ENCODE measurements around the gene PLD4.

Gene PLD4

DNA sequence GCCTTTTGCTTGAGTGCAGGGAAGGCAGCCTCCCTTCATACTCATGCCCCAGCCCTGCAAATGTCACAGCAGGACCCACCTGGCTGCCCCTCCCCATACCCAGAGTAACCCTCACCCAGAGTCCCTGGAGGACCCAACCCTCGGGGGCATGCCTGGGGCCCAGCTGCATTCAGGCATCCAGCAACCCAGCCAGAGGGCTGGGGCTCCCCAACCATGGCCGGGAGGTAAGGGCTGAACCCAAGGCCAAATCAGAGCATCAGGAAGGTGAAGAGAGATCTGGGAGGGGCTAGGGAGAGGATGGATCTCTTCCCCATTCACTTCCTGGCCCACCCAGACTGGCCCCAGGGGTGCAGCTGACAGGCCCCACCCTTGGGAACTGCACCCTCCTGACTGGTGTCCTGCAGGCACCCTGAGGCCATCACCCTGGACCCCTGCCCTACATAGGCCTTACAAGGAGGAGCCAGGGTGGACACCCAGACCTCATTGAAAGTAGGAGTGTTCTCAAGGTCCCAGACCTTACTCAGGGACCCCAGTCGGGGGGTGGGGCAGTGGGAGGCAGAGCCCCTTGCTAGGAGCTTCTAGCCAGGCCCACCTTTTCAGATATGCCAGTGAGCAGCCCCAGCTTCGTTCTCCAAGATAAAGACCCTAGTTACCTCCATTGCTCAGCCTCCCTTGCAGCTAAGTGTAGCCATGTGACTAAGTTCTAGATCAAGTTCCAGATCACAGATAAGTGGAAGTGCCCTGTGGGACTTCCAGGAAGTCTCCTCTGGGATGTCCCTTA is 849 bp upstream of the PLD4 start:
- H3K4me3 ChIP-seq (ENCODE audit: low read depth, low read length) = no peak overlapping the region
- TF ChIP-seq, protein P1, sequence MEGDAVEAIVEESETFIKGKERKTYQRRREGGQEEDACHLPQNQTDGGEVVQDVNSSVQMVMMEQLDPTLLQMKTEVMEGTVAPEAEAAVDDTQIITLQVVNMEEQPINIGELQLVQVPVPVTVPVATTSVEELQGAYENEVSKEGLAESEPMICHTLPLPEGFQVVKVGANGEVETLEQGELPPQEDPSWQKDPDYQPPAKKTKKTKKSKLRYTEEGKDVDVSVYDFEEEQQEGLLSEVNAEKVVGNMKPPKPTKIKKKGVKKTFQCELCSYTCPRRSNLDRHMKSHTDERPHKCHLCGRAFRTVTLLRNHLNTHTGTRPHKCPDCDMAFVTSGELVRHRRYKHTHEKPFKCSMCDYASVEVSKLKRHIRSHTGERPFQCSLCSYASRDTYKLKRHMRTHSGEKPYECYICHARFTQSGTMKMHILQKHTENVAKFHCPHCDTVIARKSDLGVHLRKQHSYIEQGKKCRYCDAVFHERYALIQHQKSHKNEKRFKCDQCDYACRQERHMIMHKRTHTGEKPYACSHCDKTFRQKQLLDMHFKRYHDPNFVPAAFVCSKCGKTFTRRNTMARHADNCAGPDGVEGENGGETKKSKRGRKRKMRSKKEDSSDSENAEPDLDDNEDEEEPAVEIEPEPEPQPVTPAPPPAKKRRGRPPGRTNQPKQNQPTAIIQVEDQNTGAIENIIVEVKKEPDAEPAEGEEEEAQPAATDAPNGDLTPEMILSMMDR (IDR thresholded peaks at IDR 0.05; ENCODE audit: low read depth, low read length) = no peak

DNA sequence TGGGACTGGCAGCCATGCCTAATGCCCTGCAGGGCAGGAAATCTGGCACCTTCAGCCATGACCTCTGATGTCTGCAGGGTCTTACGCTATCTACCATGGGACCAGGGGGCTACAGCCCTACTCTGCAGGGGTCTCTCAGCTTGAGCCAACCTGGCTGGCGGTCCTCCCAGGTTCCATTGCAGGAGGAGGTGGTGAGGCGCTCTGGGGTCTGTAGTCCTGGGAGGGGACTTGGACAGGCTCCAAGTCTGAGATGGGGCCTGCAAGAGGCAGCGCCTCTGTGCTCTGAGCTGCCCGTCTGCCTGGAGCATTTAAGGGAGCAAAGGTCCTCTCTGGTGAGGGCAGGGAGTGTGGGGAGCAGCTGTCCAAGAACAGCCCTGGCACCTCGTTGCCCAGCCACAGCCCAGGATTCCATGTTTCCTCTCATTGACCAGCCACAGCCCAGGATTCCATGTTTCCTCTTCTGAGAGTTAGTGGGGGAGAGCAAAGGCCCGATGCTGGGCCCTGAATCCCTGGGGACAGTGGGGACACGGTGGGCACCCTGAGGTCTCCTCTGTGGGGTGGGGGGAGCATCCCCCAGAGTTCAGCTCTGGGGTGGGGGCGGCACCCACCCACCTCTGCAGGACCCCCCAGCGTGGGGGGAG is 655 bp downstream of the PLD4 start:
- no peak overlapping the region for H3K4me3 ChIP-seq (ENCODE audit: low read depth, low read length)
- TF ChIP-seq, protein P1 (IDR thresholded peaks at IDR 0.05; ENCODE audit: low read depth, low read length) = no peak

DNA sequence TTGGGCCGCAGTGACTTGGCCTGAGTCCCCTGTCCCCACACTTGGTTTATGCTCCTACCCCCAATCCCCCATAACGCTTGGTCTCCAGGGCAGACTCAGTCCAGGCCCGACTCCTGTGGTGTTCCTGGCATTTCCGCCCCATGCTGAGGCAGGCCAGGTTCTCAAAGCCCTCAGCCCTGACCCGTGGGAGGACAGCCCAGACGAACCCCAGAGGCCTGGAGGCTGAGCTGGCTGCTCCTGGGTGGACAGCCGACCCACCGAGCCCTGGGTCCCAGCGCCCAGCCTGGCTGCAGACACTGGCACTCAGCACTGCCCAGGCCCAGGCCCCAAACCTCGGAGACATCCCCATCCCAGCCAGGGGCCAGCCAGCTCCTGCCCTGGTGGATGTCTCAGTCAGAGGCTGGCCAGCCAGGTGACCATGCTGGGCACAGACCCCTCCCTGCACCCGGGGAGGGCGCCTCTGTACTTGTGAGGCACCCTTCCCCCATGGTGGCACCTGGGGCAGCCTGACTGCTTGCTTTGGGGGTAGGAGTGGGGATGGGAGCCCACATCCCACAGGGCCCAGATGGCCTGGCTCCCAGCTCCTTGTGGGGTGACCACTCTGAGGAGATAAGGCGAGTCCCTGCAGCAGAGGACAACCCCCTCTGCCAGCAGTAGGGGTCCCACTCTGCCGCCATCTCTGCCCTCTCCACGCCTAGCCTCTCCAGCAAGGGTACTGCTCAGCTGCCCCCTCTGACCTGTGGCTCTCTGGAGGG is 1.4 kb downstream of the PLD4 start:
- TF ChIP-seq, protein P1 (IDR thresholded peaks at IDR 0.05; ENCODE audit: low read depth, low read length) = no peak

DNA sequence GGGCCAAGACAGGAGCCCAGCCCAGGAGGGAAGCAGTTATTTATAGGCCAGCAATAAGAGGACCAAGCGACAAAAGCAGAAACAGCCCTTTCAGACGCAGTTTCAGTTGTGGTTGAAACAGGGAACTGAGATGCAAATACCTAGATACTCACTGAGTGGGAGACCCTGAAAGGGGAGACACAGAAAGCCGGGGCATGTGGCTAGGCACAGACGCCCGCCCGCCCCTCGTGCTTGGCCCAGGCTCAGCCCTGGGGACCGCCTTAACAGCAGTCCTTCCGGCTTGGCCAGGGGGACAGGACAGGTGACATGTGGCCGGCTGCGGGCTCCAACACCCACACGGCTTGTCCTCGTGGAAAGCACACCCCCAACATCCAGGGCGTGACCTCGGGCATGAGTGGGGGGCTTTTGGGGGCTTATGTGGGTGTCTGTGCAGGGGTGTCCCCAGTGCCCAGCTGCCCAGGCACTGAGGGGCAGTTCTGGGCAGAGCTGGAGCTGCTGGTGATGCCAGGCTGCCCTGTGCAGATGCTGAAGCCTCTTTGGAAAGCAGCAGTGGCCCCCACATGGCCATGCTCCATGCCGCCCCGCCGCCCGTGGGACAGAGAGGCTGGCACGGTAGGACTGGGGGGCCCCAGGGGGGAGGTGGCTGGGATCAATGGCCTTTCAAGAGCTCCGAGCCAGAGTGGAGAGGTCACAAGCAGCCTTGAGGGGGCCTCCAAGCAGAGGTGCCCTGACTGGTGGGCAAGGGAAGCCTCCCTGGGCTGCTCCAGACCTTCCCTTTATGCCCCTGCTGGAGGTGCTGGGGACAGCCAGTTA is 2.1 kb downstream of the PLD4 start:
- H3K4me3 ChIP-seq (ENCODE audit: low read depth, low read length) = no peak overlapping the region

More for the DNA sequence above, 1.4 kb downstream of the PLD4 start:
- H3K4me3 ChIP-seq (ENCODE audit: low read depth, low read length) = no peak overlapping the region

DNA sequence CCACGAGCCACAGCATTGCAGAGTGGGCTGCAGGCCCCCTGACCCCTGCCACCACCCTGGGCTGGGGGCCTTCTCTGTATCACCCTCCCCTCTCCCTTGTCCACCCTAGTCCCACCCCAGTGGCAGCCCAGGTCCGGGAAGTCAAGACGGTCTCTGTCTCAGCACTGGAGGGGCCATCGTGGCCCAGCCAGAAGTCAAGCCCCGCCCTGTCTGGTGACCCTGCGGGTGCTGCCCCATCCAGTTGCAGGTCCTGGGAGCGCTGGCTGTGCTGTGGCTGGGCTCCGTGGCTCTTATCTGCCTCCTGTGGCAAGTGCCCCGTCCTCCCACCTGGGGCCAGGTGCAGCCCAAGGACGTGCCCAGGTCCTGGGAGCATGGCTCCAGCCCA is 2.7 kb downstream of the PLD4 start:
- TF ChIP-seq, protein P1 (IDR thresholded peaks at IDR 0.05; ENCODE audit: low read depth, low read length) = no peak
- no peak overlapping the region for H3K4me3 ChIP-seq (ENCODE audit: low read depth, low read length)

More for the DNA sequence above, 2.1 kb downstream of the PLD4 start:
- TF ChIP-seq, protein P1 (IDR thresholded peaks at IDR 0.05; ENCODE audit: low read depth, low read length) = no peak

DNA sequence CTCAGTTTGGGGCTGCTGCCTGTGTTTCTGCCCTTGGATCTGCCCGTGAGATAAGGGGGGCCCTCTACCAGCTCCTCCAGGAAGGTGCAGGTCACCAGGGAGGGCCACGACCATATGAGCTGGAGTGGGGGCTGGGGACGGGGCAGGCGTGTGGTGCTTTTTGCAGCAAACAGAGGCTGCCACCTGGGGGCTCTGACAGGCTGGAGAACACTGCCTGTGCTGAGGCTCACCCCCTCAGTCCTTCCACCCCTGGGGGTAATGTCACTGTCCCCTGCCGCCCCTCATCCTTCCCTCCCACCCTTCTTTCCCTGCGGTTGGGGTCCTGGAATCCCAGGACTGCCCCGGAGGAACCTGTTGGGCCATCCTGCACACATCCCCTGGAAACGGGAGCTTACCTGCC is 3.2 kb downstream of the PLD4 start:
- no peak overlapping the region for H3K4me3 ChIP-seq (ENCODE audit: low read depth, low read length)
- TF ChIP-seq, protein P1 (IDR thresholded peaks at IDR 0.05; ENCODE audit: low read depth, low read length) = no peak
